ENCODE data around the gene CLIC5. TPM values are rescaled to one million over a fixed set of nuclear protein-coding genes. Genes with fewer than 3 reads are reported as not detected.
A peak's percentile ranks its signal among the peaks of the same experiment; 100 is the strongest.

CLIC5 gene
- total and polyA plus RNA-seq, 2 donors (not counting 1 experiment from before 2014, with no cell fraction given) = 0.96 to 0.97 TPM

DNA sequence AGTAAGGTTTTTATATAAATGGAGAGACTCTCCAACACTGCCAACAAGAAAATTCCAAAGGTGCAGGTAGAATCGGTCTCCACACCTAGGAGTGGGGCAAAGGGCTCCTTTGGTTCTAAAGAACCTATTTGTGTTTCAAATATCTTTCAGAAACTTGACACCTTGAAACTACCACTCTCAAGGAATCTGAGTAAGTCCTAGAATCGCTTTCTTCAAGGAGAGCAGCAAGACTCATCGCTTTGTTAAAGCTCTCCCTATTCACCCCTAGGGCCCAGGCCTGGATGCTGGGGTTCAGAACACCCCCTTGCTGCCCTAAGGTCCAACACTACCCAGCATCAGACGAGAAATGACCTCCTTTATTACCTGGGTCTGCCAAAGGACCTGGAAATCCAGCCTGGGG, 2.0 kb downstream of the CLIC5 start:
- H3K4me3 ChIP-seq (ENCODE audit: control extremely low read depth in 1 of 5, extremely low read depth in 1 of 5, insufficient read depth in 1 of 5, low read depth in 2 of 5, low read length in 4 of 5) = no peak overlapping the region
- WGBS (ENCODE audit: insufficient coverage) = 100% methylated on average over 3 of the region's 4 CpGs
- Mint-ChIP-seq H3K9me3 (ENCODE audit: insufficient read depth) (no peaks in the 10 kb centered on the region), H3K27me3 (peaks cover 9% of the 10 kb centered on the region), H3K4me3 (peak overlapping the region; percentile 83), H3K27ac (peak overlapping the region; percentile 12), H3K4me1 (peaks cover 48% of the 10 kb centered on the region)
- no peak overlapping the region for H3K9ac ChIP-seq (ENCODE audit: low read length)
- TF ChIP-seq EZH2 (IDR thresholded peaks at IDR 0.05; ENCODE audit: borderline replicate concordance, insufficient read depth, low read depth, low read length, poor library complexity, severe bottlenecking) = no peak
- TF ChIP-seq, protein P1, sequence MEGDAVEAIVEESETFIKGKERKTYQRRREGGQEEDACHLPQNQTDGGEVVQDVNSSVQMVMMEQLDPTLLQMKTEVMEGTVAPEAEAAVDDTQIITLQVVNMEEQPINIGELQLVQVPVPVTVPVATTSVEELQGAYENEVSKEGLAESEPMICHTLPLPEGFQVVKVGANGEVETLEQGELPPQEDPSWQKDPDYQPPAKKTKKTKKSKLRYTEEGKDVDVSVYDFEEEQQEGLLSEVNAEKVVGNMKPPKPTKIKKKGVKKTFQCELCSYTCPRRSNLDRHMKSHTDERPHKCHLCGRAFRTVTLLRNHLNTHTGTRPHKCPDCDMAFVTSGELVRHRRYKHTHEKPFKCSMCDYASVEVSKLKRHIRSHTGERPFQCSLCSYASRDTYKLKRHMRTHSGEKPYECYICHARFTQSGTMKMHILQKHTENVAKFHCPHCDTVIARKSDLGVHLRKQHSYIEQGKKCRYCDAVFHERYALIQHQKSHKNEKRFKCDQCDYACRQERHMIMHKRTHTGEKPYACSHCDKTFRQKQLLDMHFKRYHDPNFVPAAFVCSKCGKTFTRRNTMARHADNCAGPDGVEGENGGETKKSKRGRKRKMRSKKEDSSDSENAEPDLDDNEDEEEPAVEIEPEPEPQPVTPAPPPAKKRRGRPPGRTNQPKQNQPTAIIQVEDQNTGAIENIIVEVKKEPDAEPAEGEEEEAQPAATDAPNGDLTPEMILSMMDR (IDR thresholded peaks at IDR 0.05) = no peak
- ATAC-seq (ENCODE audit: low read depth) (no peak), DNase-seq (no peak)
- H3K9me3 ChIP-seq (ENCODE audit: control extremely low read depth in 1 of 3, control insufficient read depth in 2 of 3, insufficient read depth in 1 of 3, low read length in 2 of 3) = peaks cover 7 to 9% (median 8%) of the 10 kb centered on the region in 3 donors
- H4K20me1 ChIP-seq (ENCODE audit: control insufficient read depth, insufficient read depth, low read length, poor library complexity, severe bottlenecking) = no peaks in the 10 kb centered on the region
- CTCF ChIA-PET = interaction anchor here (1.1 kb wide), 1 partner anchor 22 kb away, joined by 3 read pairs; no protein-coding TSS in a partner anchor
- H3K27me3 ChIP-seq (replicated peaks in 1 of 4; ENCODE audit: control extremely low read depth in 1 of 4, control insufficient read depth in 3 of 4, insufficient read depth in 4 of 4, low read length in 3 of 4) = peaks cover 2 to 23% (median 8%) of the 10 kb centered on the region in 4 experiments
- no peak overlapping the region for H3K4me2 ChIP-seq (replicated peaks; ENCODE audit: low read depth, low read length, poor library complexity, severe bottlenecking)
- H2AFZ ChIP-seq (ENCODE audit: insufficient read depth, low read depth, low read length, poor library complexity, severe bottlenecking) = peak overlapping the region; percentile 89
- POLR2A ChIA-PET = interaction anchor here (0.6 kb wide), 1 partner anchor 88 kb away, joined by 8 read pairs; no protein-coding TSS in a partner anchor
- H3K36me3 ChIP-seq (replicated peaks in 1 of 2; ENCODE audit: control extremely low read depth in 1 of 2, control insufficient read depth in 1 of 2, extremely low read depth in 1 of 2, insufficient read depth in 2 of 2, low read length in 1 of 2) = no peaks in the 10 kb centered on the region
- no peaks in the 10 kb centered on the region for H3K79me2 ChIP-seq (ENCODE audit: control insufficient read depth, insufficient read depth, low read length)
- peaks cover 30 to 38% of the 10 kb centered on the region in 2 donors for H3K4me1 ChIP-seq (ENCODE audit: control insufficient read depth in 2 of 2, insufficient read depth in 2 of 2, low read length in 2 of 2)
- peak overlapping the region in 1 of 2 donors; percentile 7 for H3K27ac ChIP-seq (ENCODE audit: low read length in 2 of 2)
- intact Hi-C loops (cut with micrococcal nuclease) = loop anchor here (5.0 kb wide), 1 partner anchor 114 kb away; the partner anchor contains the start of gene ENPP4

DNA sequence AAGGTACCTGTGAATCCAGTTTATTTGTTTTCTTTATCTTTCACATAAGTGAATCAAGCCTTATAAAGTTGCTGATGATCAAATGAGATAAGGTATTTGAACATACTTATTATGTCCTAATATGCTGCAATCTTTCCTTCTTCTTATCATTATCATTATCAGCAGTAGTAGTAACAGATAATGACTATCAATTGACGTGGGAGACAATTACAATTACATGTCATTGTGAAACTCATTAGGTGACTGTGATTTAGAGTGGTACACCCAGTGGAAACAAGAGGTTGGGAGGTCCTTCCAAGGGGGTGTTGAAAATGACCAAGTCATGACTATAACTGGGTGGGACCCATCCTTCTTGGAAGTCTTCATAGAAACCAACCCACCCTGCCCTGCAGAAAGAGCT, 2.8 kb downstream of the CLIC5 start:
- Mint-ChIP-seq H3K9me3 (ENCODE audit: insufficient read depth) (no peaks in the 10 kb centered on the region), H3K27me3 (peaks cover 12% of the 10 kb centered on the region), H3K4me3 (no peak overlapping the region), H3K27ac (peak overlapping the region; percentile 88), H3K4me1 (peaks cover 48% of the 10 kb centered on the region)
- no peak overlapping the region for H3K4me3 ChIP-seq (ENCODE audit: control extremely low read depth in 1 of 5, extremely low read depth in 1 of 5, insufficient read depth in 1 of 5, low read depth in 2 of 5, low read length in 4 of 5)
- no peaks in the 10 kb centered on the region for H4K20me1 ChIP-seq (ENCODE audit: control insufficient read depth, insufficient read depth, low read length, poor library complexity, severe bottlenecking)
- H3K27me3 ChIP-seq (replicated peaks in 1 of 4; ENCODE audit: control extremely low read depth in 1 of 4, control insufficient read depth in 3 of 4, insufficient read depth in 4 of 4, low read length in 3 of 4) = peaks cover 2 to 22% (median 8%) of the 10 kb centered on the region in 4 experiments
- no peak overlapping the region for H3K4me2 ChIP-seq (replicated peaks; ENCODE audit: low read depth, low read length, poor library complexity, severe bottlenecking)
- H3K79me2 ChIP-seq (ENCODE audit: control insufficient read depth, insufficient read depth, low read length) = no peaks in the 10 kb centered on the region
- CTCF ChIA-PET = no interaction called here
- peaks cover 30 to 38% of the 10 kb centered on the region in 2 donors for H3K4me1 ChIP-seq (ENCODE audit: control insufficient read depth in 2 of 2, insufficient read depth in 2 of 2, low read length in 2 of 2)
- no CpG with 5 or more reads among the region's 1 CpG for WGBS (ENCODE audit: insufficient coverage)
- TF ChIP-seq, protein P1 (IDR thresholded peaks at IDR 0.05) = no peak
- no peak for TF ChIP-seq EZH2 (IDR thresholded peaks at IDR 0.05; ENCODE audit: borderline replicate concordance, insufficient read depth, low read depth, low read length, poor library complexity, severe bottlenecking)
- no peak for ATAC-seq (ENCODE audit: low read depth)
- peak overlapping the region in 1 of 2 donors; percentile 63 for H3K27ac ChIP-seq (ENCODE audit: low read length in 2 of 2)
- no peak for DNase-seq
- H2AFZ ChIP-seq (ENCODE audit: insufficient read depth, low read depth, low read length, poor library complexity, severe bottlenecking) = peak overlapping the region; percentile 75
- no peaks in the 10 kb centered on the region for H3K36me3 ChIP-seq (replicated peaks in 1 of 2; ENCODE audit: control extremely low read depth in 1 of 2, control insufficient read depth in 1 of 2, extremely low read depth in 1 of 2, insufficient read depth in 2 of 2, low read length in 1 of 2)
- H3K9ac ChIP-seq (ENCODE audit: low read length) = no peak overlapping the region
- H3K9me3 ChIP-seq (ENCODE audit: control extremely low read depth in 1 of 3, control insufficient read depth in 2 of 3, insufficient read depth in 1 of 3, low read length in 2 of 3) = peaks cover 7 to 9% (median 8%) of the 10 kb centered on the region in 3 donors
- intact Hi-C loops (cut with micrococcal nuclease) = loop anchor here (5.0 kb wide), 1 partner anchor 114 kb away; the partner anchor contains the start of gene ENPP4
- POLR2A ChIA-PET = no interaction called here

Measured in B cell (primary cell).